ENCODE results near the gene SPATS2.

SPATS2 gene

DNA sequence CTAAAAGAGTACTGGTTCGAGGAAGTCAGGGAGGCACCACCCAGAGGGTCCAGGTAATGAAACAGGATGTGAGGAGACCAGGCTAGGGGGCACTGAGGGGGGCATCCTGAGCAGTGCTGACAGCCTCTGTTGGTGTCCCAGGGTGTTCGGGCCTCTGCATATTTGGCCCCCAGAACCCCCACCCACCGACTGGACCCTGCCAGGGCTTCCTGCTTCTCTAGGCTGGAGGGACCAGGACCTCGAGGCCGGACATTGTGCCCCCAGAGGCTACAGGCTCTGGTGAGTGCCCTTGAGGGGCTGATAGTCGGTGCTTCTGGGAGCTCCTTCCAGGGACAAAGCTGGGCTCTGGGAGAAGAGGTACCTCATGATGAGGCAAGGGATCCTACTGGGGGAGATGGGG, 41.7 kb upstream of the SPATS2 start:
- ChIA-PET POLR2A (interaction anchor here (0.6 kb wide), 1 partner anchor 357 kb away, joined by 3 read pairs; no protein-coding TSS in a partner anchor), CTCF (interaction anchor here (0.6 to 6.5 kb wide), 8 partner anchors 10 to 255 kb away, joined by 3 to 89 read pairs (median 6); partner anchors contain the start of genes C1QL4 and DNAJC22)
- no peak overlapping the region for H3K4me3 ChIP-seq (ENCODE audit: low read depth, low read length)
- TF ChIP-seq, protein P1, sequence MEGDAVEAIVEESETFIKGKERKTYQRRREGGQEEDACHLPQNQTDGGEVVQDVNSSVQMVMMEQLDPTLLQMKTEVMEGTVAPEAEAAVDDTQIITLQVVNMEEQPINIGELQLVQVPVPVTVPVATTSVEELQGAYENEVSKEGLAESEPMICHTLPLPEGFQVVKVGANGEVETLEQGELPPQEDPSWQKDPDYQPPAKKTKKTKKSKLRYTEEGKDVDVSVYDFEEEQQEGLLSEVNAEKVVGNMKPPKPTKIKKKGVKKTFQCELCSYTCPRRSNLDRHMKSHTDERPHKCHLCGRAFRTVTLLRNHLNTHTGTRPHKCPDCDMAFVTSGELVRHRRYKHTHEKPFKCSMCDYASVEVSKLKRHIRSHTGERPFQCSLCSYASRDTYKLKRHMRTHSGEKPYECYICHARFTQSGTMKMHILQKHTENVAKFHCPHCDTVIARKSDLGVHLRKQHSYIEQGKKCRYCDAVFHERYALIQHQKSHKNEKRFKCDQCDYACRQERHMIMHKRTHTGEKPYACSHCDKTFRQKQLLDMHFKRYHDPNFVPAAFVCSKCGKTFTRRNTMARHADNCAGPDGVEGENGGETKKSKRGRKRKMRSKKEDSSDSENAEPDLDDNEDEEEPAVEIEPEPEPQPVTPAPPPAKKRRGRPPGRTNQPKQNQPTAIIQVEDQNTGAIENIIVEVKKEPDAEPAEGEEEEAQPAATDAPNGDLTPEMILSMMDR (IDR thresholded peaks at IDR 0.05; ENCODE audit: insufficient read depth, low read length, missing control alignments), result no peak
- no peak for DNase-seq (ENCODE audit: low read depth, low spot score)

DNA sequence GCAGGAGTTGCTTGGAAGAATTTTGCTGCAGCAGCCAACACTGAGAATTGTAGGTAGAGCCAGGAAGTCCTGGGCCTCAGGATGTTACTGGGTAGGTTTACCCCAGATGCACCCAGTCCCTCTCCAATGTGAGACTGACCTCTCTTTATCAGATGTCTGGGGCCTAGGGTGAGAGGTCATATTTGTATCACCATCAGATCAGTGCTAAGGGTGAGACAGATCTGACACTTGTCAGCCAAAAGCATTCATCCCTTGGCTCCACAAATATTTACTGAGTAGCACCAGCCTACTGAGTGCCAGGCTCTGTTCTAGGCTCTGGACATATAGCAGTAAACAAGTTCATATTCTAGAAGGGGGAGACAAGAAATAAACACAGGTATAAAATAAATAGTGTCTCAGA, 39.9 kb upstream of the SPATS2 start:
- no peak overlapping the region for H3K4me3 ChIP-seq (ENCODE audit: low read depth, low read length)
- ChIA-PET CTCF (no interaction called here), POLR2A (no interaction called here)
- DNase-seq (ENCODE audit: low read depth, low spot score), result no peak
- TF ChIP-seq, protein P1 (IDR thresholded peaks at IDR 0.05; ENCODE audit: insufficient read depth, low read length, missing control alignments), result no peak

DNA sequence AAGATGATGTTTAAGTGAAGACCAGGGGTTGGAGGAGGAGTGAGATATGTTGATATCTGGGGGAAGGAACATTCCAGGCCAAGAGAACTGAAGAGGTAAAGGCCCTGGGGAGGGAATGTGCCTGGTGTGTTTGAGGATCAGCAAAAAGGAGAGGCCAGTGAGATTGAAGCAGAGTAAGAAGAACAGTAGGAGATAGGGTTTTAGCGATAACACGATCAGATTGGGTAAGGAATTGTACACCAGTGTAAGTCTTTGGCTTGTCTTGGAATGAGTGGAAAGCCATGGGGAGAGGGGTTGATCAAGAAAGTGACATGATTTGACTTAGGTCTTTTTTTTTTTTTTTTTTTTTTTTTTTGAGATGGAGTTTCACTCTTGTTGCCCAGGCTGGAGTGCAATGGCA, 39.4 kb upstream of the SPATS2 start:
- CTCF ChIA-PET, result interaction anchor here (12.8 kb wide), 1 partner anchor 25 kb away, joined by 424 read pairs; the partner anchor contains the start of gene DNAJC22
- TF ChIP-seq, protein P1 (IDR thresholded peaks at IDR 0.05; ENCODE audit: insufficient read depth, low read length, missing control alignments), result no peak
- DNase-seq (ENCODE audit: low read depth, low spot score), result no peak
- no peak overlapping the region for H3K4me3 ChIP-seq (ENCODE audit: low read depth, low read length)
- POLR2A ChIA-PET, result no interaction called here

DNA sequence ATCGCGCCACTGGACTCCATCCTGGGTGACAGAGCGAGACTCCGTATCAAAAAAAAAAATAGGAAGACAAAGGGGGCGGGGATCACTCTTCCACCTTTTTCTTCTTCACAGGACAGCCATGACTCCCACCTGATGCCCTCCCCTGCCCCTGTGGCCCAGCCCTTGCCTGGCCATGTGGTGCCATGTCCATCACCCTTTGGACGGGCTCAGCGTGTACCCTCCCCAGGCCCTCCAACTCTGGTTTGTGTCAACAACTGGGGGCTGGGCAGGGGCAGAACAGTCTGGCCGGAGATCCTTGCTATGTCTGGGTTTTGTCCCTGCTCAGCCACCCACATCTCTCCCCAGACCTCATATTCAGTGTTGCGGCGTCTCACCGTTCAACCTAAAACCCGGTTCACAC, 38.4 kb upstream of the SPATS2 start:
- no peak for DNase-seq (ENCODE audit: low read depth, low spot score)
- TF ChIP-seq, protein P1 (IDR thresholded peaks at IDR 0.05; ENCODE audit: insufficient read depth, low read length, missing control alignments), result no peak
- ChIA-PET POLR2A (no interaction called here), CTCF (interaction anchor here (1.4 to 12.8 kb wide), 5 partner anchors 14 to 252 kb away, joined by 4 to 424 read pairs (median 148); partner anchors contain the start of gene DNAJC22)
- H3K4me3 ChIP-seq (ENCODE audit: low read depth, low read length), result no peak overlapping the region

DNA sequence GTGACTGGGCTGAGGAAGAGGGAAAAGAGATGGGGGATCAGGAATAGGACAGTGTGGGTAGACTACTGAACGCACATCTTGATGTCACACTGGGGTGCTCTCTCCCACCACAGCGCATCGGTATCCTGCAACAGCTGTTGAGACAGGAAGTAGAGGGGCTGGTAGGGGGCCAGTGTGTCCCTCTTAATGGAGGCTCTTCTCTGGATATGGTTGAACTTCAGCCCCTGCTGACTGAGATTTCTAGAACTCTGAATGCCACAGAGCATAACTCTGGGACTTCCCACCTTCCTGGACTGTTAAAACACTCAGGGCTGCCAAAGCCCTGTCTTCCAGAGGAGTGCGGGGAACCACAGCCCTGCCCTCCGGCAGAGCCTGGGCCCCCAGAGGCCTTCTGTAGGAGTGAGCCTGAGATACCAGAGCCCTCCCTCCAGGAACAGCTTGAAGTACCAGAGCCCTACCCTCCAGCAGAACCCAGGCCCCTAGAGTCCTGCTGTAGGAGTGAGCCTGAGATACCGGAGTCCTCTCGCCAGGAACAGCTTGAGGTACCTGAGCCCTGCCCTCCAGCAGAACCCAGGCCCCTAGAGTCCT, 37.1 kb upstream of the SPATS2 start:
- DNase-seq (ENCODE audit: low read depth, low spot score), result no peak
- TF ChIP-seq, protein P1 (IDR thresholded peaks at IDR 0.05; ENCODE audit: insufficient read depth, low read length, missing control alignments), result no peak
- CTCF ChIA-PET, result interaction anchor here (0.8 to 12.8 kb wide), 11 partner anchors 12 to 251 kb away, joined by 3 to 424 read pairs (median 15); partner anchors contain the start of gene DNAJC22
- no peak overlapping the region for H3K4me3 ChIP-seq (ENCODE audit: low read depth, low read length)
- POLR2A ChIA-PET, result no interaction called here

DNA sequence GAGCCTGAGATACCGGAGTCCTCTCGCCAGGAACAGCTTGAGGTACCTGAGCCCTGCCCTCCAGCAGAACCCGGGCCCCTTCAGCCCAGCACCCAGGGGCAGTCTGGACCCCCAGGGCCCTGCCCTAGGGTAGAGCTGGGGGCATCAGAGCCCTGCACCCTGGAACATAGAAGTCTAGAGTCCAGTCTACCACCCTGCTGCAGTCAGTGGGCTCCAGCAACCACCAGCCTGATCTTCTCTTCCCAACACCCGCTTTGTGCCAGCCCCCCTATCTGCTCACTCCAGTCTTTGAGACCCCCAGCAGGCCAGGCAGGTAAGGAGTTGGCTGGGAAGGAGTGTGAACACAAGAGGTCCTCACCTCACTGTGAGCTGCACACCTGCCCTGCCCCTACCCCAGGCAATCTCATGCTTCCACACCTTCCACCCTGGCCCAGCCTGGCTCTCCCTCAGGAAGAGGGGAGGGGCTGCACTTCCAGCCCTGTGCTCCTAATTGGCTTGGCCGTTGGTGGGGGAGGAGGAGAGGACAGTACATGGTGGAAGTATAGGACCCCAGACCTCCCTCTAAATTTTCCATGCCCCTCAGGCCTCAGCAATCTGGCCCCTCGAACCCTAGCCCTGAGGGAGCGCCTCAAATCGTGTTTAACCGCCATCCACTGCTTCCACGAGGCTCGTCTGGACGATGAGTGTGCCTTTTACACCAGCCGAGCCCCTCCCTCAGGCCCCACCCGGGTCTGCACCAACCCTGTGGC, 36.5 kb upstream of the SPATS2 start:
- no peak overlapping the region for H3K4me3 ChIP-seq (ENCODE audit: low read depth, low read length)
- ChIA-PET CTCF (interaction anchor here (0.6 to 12.8 kb wide), 50 partner anchors 7 to 318 kb away, joined by 3 to 424 read pairs (median 5); partner anchors contain the start of genes DNAJC22, PRPF40B, PRPH and TROAP), POLR2A (interaction anchor here (1.0 kb wide), 1 partner anchor 250 kb away, joined by 5 read pairs; no protein-coding TSS in a partner anchor)
- TF ChIP-seq, protein P1 (IDR thresholded peaks at IDR 0.05; ENCODE audit: insufficient read depth, low read length, missing control alignments), result no peak
- DNase-seq (ENCODE audit: low read depth, low spot score), result no peak

Data from AG04449 (cell line).